Hepatocyte (in vitro differentiated cells): Measurements from ENCODE around the gene CENPQ.

Source experiments
- EZH2phosphoT487 ChIP-seq: fragments of 200-600 bp; sonication (generic); IDR thresholded peaks from one replicate; pipeline ENCODE4 v1.6.1; 2018; ENCODE audit warnings: antibody characterized with exemption, mild to moderate bottlenecking, low read depth, moderate library complexity; ENCODE audit not compliant: unreplicated experiment, severe bottlenecking
- TF ChIP-seq, protein P1 (sequence below): fragments of 200-600 bp; sonication (generic); IDR thresholded peaks from 2 replicates; pipeline ENCODE4 v1.5.1; 2016; ENCODE audit warnings: antibody characterized with exemption, mild to moderate bottlenecking; ENCODE audit not compliant: poor library complexity

DNA sequence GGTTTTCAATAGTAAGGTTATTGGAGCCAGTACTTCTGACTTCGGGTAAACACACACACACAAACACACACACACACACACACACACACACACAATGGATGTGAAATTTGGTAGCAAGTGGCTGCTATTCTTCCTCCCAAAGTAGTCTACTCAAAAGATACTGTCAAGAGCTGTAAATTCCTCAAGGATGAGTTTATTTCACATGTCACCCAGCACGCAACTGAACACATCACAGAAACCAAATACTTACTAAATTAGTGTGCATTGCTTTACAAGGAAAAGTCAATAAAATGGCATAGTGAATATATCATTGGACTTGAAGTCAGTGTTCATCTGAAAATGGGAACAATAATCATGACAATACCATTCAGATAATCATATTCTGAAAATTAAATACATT is 33.0 kb upstream of the CENPQ start:
- no peak for TF ChIP-seq EZH2phosphoT487
- TF ChIP-seq, protein P1, sequence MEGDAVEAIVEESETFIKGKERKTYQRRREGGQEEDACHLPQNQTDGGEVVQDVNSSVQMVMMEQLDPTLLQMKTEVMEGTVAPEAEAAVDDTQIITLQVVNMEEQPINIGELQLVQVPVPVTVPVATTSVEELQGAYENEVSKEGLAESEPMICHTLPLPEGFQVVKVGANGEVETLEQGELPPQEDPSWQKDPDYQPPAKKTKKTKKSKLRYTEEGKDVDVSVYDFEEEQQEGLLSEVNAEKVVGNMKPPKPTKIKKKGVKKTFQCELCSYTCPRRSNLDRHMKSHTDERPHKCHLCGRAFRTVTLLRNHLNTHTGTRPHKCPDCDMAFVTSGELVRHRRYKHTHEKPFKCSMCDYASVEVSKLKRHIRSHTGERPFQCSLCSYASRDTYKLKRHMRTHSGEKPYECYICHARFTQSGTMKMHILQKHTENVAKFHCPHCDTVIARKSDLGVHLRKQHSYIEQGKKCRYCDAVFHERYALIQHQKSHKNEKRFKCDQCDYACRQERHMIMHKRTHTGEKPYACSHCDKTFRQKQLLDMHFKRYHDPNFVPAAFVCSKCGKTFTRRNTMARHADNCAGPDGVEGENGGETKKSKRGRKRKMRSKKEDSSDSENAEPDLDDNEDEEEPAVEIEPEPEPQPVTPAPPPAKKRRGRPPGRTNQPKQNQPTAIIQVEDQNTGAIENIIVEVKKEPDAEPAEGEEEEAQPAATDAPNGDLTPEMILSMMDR: no peak
